HEK293T (cell line): Measurements from ENCODE around the gene RNF149.

Experiments
- ARNT ChIP-seq: fragments of 450-650 bp; IDR thresholded peaks from 2 replicates; pipeline ENCODE4 v1.6.1; 2017; ENCODE audit warnings: mild to moderate bottlenecking
- ELF4 ChIP-seq: fragments of 450-650 bp; IDR thresholded peaks from 2 replicates; pipeline ENCODE4 v1.6.1; 2017; ENCODE audit warnings: antibody characterized with exemption
- HDGF ChIP-seq: fragments of 450-650 bp; IDR thresholded peaks from 2 replicates; pipeline ENCODE4 v1.6.1; 2017; ENCODE audit warnings: antibody characterized with exemption, borderline replicate concordance

DNA sequence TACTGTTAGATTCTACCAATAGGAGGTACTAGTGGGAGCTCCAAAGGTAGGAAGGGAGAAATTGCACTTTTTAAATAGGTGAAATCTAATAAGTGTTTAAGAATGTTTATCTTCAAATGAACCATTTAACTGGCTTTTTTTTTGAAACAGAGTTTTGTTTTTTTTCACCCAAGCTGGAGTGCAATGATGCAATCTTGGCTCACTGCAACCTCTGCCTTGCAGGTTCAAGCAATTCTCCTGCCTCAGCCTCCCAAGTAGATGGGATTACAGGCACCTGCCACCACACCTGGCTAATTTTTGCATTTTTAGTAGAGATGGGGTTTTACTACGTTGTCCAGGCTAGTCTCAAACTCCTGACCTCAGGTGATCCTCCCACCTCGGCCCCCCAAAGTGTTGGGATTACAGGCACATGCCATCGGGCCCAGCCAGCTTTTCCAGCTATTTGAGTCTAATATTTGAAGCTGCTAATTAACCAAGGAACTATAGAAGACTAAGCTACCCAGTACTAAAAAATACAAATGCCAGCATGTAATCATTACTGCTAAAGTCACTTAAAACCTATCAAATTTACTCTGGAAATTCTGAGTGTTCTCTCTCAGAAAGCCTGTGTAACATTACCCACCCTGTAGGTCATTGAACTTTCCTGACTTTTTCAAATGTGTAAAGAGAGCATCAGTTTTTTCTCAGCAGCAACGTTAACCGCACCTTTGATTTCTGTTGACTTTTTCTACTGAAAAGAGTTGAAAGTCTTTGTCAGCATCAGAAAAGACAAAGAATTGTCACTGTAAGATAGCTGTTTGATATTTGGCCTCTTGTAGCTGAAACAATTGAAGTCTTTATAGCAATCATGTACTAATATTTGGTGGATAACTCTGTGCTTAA lies 24.6 kb upstream of the RNF149 start:
- no peak for TF ChIP-seq HDGF
- TF ChIP-seq ELF4 = no peak
- TF ChIP-seq ARNT = no peak
